H1 (cell line): ENCODE results near the gene CALR. TPM values are rescaled to one million over a fixed set of nuclear protein-coding genes. Genes with fewer than 3 reads are reported as not detected.
"Not testable (repeated sequence)": the region's sequence is repeated elsewhere in the genome, so short reads cannot be mapped to it uniquely, and the experiment has no call there.

Experiments used
- CTCF ChIA-PET: fragments of 300-600 bp; sonication (Branson Sonifier 250); formaldehyde crosslinking; loops from one replicate; lab custom pipeline; 2021; ENCODE audit not compliant: partially characterized antibody; lab: Charles Lee
- POLR2A ChIA-PET: fragments of 300-600 bp; sonication (Branson Sonifier 250); formaldehyde crosslinking; loops from one replicate; lab custom pipeline; 2021; ENCODE audit warnings: inconsistent platforms; ENCODE audit not compliant: partially characterized antibody; lab: Charles Lee
- DNase-seq, 2 experiments: peaks; one replicate each; pipeline versions ENCODE4 v3.0.0 to v3.0.0-alpha.2; 2010 to 2022; ENCODE audit warnings: low spot score in 2 of 2, low read depth in 1 of 2, mixed read lengths in 1 of 2
- FAIRE-seq: peaks from 2 replicates; lab custom pipeline; 2011; peaks lifted over from hg19 to GRCh38; lab: Jason Lieb, UNC
- H2AFZ ChIP-seq: 2 replicates; pipeline ENCODE4 v1.8.1; 2012; ENCODE audit warnings: low read length, inconsistent platforms
- H2AK5ac ChIP-seq: 2 replicates; pipeline ENCODE4 v1.6.1; 2013; ENCODE audit warnings: low read depth, low read length
- H2BK120ac ChIP-seq: replicated peaks from 2 replicates; pipeline ENCODE3; 2013; ENCODE audit warnings: low read depth, low read length, inconsistent platforms
- H2BK12ac ChIP-seq: 2 replicates; pipeline ENCODE4 v1.6.1; 2013; ENCODE audit warnings: low read depth, low read length
- H2BK15ac ChIP-seq: 2 replicates; pipeline ENCODE4 v1.6.1; 2013; ENCODE audit warnings: low read length
- H2BK20ac ChIP-seq: 2 replicates; pipeline ENCODE4 v1.6.1; 2013; ENCODE audit warnings: low read length
- H2BK5ac ChIP-seq: 2 replicates; pipeline ENCODE4 v1.6.1; 2013; ENCODE audit warnings: low read depth, low read length
- H3K14ac ChIP-seq: 2 replicates; pipeline ENCODE4 v1.6.1; 2013; ENCODE audit warnings: inconsistent platforms; ENCODE audit not compliant: insufficient read length
- H3K18ac ChIP-seq: 2 replicates; pipeline ENCODE4 v1.6.1; 2013; ENCODE audit warnings: low read length; ENCODE audit errors: extremely low read depth
- H3K23ac ChIP-seq: 2 replicates; pipeline ENCODE4 v1.6.1; 2013; ENCODE audit warnings: inconsistent platforms; ENCODE audit not compliant: insufficient read length
- H3K23me2 ChIP-seq: 2 replicates; pipeline ENCODE4 v1.6.1; 2013; ENCODE audit warnings: low read depth, low read length
- H3K27ac ChIP-seq: 2 replicates; pipeline ENCODE4 v1.6.1; 2011; ENCODE audit warnings: low read depth, low read length, inconsistent platforms
- H3K27me3 ChIP-seq, 4 experiments: replicated peaks in 1 of 4; 1 replicate in 1 of 4; 2 replicates in 3 of 4; pipeline versions ENCODE4 v1.6.1 to v1.8.1; 2011 to 2013; ENCODE audit warnings: low read length in 3 of 4, mild to moderate bottlenecking in 3 of 4, inconsistent platforms in 2 of 4, mixed read lengths in 2 of 4, moderate library complexity in 1 of 4; ENCODE audit not compliant: control insufficient read depth in 3 of 4, insufficient read depth in 3 of 4; ENCODE audit errors: extremely low read depth in 1 of 4
- H3K36me3 ChIP-seq, 4 experiments: 2 replicates each; pipeline versions ENCODE4 v1.6.1 to v1.8.1; 2011 to 2013; ENCODE audit warnings: mild to moderate bottlenecking in 4 of 4, low read length in 3 of 4, moderate library complexity in 2 of 4, control low read depth in 1 of 4, inconsistent platforms in 1 of 4; ENCODE audit not compliant: insufficient read depth in 4 of 4, control insufficient read depth in 2 of 4
- H3K4ac ChIP-seq: replicated peaks from 2 replicates; pipeline ENCODE3; 2013; ENCODE audit warnings: low read length, low read depth, mixed read lengths, inconsistent platforms; ENCODE audit not compliant: insufficient read length
- H3K4me1 ChIP-seq, 4 experiments: replicated peaks in 1 of 4; 1 replicate in 1 of 4; 2 replicates in 3 of 4; pipeline versions ENCODE4 v1.6.1 to v1.8.1; 2011 to 2013; ENCODE audit warnings: low read length in 3 of 4, inconsistent platforms in 2 of 4, mixed read lengths in 1 of 4; ENCODE audit not compliant: insufficient read depth in 4 of 4, control insufficient read depth in 3 of 4
- H3K4me2 ChIP-seq, 2 experiments: 2 replicates each; pipeline versions ENCODE4 v1.6.1 to v1.8.1; 2011 to 2013; ENCODE audit warnings: low read depth in 2 of 2, low read length in 2 of 2, control low read depth in 1 of 2, inconsistent platforms in 1 of 2, mild to moderate bottlenecking in 1 of 2; ENCODE audit not compliant: insufficient read depth in 1 of 2
- H3K4me3 ChIP-seq, 4 experiments: fragments of 200-600, 300-600 bp in 1 of 4; sonication (generic), shearing (Covaris generic), sonication (Bioruptor Twin) in 1 of 4; 2 replicates each; pipeline versions ENCODE4 v1.5.1 to v1.8.1; 2011 to 2016; ENCODE audit warnings: low read length in 4 of 4, low read depth in 3 of 4, control low read depth in 2 of 4, inconsistent platforms in 2 of 4, mild to moderate bottlenecking in 2 of 4, mixed read lengths in 1 of 4, moderate library complexity in 1 of 4; ENCODE audit not compliant: insufficient read depth in 2 of 4; ENCODE audit errors: extremely low read depth in 1 of 4
- H3K56ac ChIP-seq: replicated peaks from 2 replicates; pipeline ENCODE3; 2013; ENCODE audit warnings: low read depth, mild to moderate bottlenecking, mixed read lengths, low read length, inconsistent platforms; ENCODE audit not compliant: insufficient read length
- H3K79me1 ChIP-seq: 2 replicates; pipeline ENCODE4 v1.6.1; 2013; ENCODE audit warnings: low read depth, low read length, control low read depth
- H3K79me2 ChIP-seq, 2 experiments: 2 replicates each; pipeline versions ENCODE4 v1.6.1 to v1.8.1; 2012 to 2013; ENCODE audit warnings: low read length in 2 of 2, mild to moderate bottlenecking in 2 of 2, inconsistent platforms in 1 of 2; ENCODE audit not compliant: insufficient read depth in 2 of 2, control insufficient read depth in 1 of 2
- H3K9ac ChIP-seq, 4 experiments: replicated peaks in 1 of 4; 1 replicate in 1 of 4; 2 replicates in 3 of 4; pipeline versions ENCODE4 v1.6.1 to v1.8.1; 2011 to 2013; ENCODE audit warnings: low read depth in 3 of 4, low read length in 3 of 4, control low read depth in 2 of 4, mild to moderate bottlenecking in 2 of 4, moderate library complexity in 2 of 4, inconsistent platforms in 1 of 4; ENCODE audit errors: extremely low read depth in 1 of 4
- H3K9me3 ChIP-seq, 2 experiments: 2 replicates each; pipeline versions ENCODE4 v1.6.1 to v1.8.1; 2012 to 2013; ENCODE audit warnings: mild to moderate bottlenecking in 2 of 2, moderate library complexity in 2 of 2, control low read depth in 1 of 2, inconsistent platforms in 1 of 2, low read depth in 1 of 2, low read length in 1 of 2, mixed read lengths in 1 of 2; ENCODE audit not compliant: insufficient read depth in 2 of 2
- H4K20me1 ChIP-seq, 2 experiments: replicated peaks in 1 of 2; 2 replicates each; pipeline versions ENCODE3 to v1.8.1; 2011 to 2013; ENCODE audit warnings: inconsistent platforms in 2 of 2, low read length in 2 of 2, mild to moderate bottlenecking in 1 of 2; ENCODE audit not compliant: insufficient read depth in 2 of 2, control insufficient read depth in 1 of 2
- H4K5ac ChIP-seq: 2 replicates; pipeline ENCODE4 v1.6.1; 2013; ENCODE audit warnings: low read length, low read depth, mixed read lengths, inconsistent platforms; ENCODE audit not compliant: insufficient read length
- H4K8ac ChIP-seq: 2 replicates; pipeline ENCODE4 v1.8.0; 2013; ENCODE audit warnings: mild to moderate bottlenecking, moderate library complexity, low read length, inconsistent platforms; ENCODE audit not compliant: insufficient read depth; ENCODE audit errors: extremely low read depth
- H4K91ac ChIP-seq: replicated peaks from 2 replicates; pipeline ENCODE3; 2013; ENCODE audit warnings: low read length, mixed read lengths, inconsistent platforms; ENCODE audit not compliant: insufficient read length
- EGR1 ChIP-seq: IDR thresholded peaks from 2 replicates; pipeline ENCODE4 v1.6.1; 2011; ENCODE audit warnings: low read depth, low read length, borderline replicate concordance
- GABPA ChIP-seq: IDR thresholded peaks from 2 replicates; pipeline ENCODE4 v1.6.1; 2011; ENCODE audit warnings: mild to moderate bottlenecking, low read length, moderate library complexity, borderline replicate concordance; ENCODE audit not compliant: insufficient read depth
- NRF1 ChIP-seq: IDR thresholded peaks from 2 replicates; pipeline ENCODE4 v1.6.1; 2011; ENCODE audit warnings: mild to moderate bottlenecking, low read depth, low read length, improper control_type of control experiment
- POLR2AphosphoS5 ChIP-seq: IDR thresholded peaks from 2 replicates; pipeline ENCODE4 v1.6.1; 2011; ENCODE audit warnings: low read depth, low read length
- SP1 ChIP-seq: IDR thresholded peaks from 2 replicates; pipeline ENCODE4 v1.6.1; 2011; ENCODE audit warnings: low read depth, low read length
- USF2 ChIP-seq: IDR thresholded peaks from 2 replicates; pipeline ENCODE4 v1.6.1; 2011; ENCODE audit warnings: low read length, improper control_type of control experiment
- WGBS, 2 experiments: shearing (Covaris generic) in 1 of 2; methylation state at CpG; one replicate each; pipeline versions ENCODE4 v1.1.6 to v1.1.7; 2013 to 2015; ENCODE audit warnings: low lambda C conversion rate in 2 of 2, mixed read lengths in 2 of 2, inconsistent platforms in 1 of 2, low coverage in 1 of 2, missing lambda C conversion rate in 1 of 2; ENCODE audit not compliant: insufficient replicate concordance in 2 of 2, insufficient coverage in 1 of 2, insufficient read length in 1 of 2; ENCODE audit errors: extremely low coverage in 1 of 2, missing lambda C conversion rate in 1 of 2; 5-methylcytosine and 5-hydroxymethylcytosine counted together
- polyA plus RNA-seq, 7 experiments: library from polyadenylated mRNA; depleted of rRNA in 3 of 7; stranded (reverse) in 5 of 7; unstranded in 2 of 7; fragments of >200 nt in 5 of 7; fragments of 200-250 nt in 2 of 7; gene quantifications; 1 replicate in 5 of 7; 2 replicates in 1 of 7; 4 replicates in 1 of 7; pipeline versions ENCODE4 v1.2.1 to v1.2.3, GENCODE V29; 2011 to 2013; ENCODE audit warnings: missing spikeins in 2 of 7, mixed read lengths in 2 of 7
- total RNA-seq: library from RNA; stranded (reverse); fragmentation: NEBNext Ultra II Directional; extraction: Animal tissue kit (Norgen Biotek cat#: 25700); gene quantifications from 2 replicates; pipeline ENCODE4 v1.2.1, GENCODE V29; 2021

The CALR gene
- total and polyA plus RNA-seq, 2 of the 8 experiments (the other 6 are each of a cell fraction or from before 2014, with no cell fraction given): 591 to 1,155 TPM

DNA sequence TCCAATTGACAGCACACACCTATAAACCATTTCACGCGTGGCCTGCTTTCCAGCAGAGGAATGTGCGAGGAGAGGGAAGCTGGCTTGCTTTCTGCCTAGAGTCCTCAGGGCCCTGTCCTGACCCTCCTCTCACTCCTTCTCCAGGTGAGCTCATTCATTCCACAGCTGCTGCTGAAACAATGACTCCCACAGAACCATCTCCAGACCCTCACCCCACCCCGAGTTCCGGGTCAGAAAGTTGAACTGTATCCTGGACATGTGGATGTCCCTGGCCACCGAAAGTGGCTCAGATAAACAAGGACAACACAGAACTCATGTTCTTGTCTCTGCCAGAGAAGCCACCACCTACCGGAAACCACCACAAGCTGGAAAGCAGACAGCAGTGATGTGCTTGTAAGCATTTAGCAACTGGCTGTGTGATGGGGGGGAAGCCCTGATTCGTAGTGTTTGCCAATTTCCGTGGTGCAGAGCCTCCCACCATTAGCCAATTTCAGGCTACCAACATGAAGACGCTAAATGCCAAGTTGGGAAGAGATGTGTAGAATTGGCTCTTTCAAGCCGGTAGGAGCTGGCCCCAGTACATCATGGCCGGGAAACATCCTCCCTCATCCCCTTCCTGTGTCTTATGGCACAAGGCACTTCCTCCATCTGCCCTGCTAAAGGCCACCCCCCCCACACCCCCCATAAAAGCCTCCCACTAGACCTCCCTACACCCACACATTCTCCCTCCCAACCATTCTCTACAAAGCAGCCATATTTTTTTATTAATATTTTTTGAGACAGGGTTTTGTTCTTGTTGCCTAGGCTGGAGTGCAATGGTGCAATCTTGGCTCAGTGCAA, 24.3 kb upstream of the CALR start (continued):
- TF ChIP-seq USF2 (no peak), SP1 (no peak), EGR1 (no peak), NRF1 (no peak), GABPA (no peak), POLR2AphosphoS5 (no peak)

DNA sequence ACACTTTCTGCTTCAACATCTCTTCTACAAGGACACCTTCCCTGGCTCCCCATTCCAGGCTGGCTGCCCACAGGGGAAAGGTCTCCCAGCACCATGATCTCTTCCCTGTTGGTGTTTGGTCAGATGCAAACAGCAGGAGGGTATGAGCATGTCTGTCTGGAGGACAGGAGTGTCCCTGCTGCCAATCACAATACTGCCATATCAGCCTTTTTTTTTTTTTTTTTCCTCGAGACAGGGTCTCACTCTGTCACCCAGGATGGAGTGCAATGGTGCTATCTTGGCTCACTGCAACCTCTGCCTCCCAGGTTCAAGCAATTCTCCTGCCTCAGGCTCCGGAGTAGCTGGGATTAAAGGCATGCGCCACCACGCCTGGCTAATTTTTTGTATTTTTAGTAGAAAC, 22.5 kb upstream of the CALR start:
- H4K5ac ChIP-seq, H3K56ac ChIP-seq, H3K79me1 ChIP-seq, H3K4me2 ChIP-seq, CTCF ChIA-PET, H3K4ac ChIP-seq, H3K23ac ChIP-seq, H3K36me3 ChIP-seq, H3K9me3 ChIP-seq, H4K8ac ChIP-seq, FAIRE-seq, H3K18ac ChIP-seq, H4K20me1 ChIP-seq, H2BK5ac ChIP-seq, DNase-seq, H2BK120ac ChIP-seq, H4K91ac ChIP-seq, H3K23me2 ChIP-seq, H3K4me3 ChIP-seq, H2AFZ ChIP-seq, H2AK5ac ChIP-seq, H2BK15ac ChIP-seq, H3K79me2 ChIP-seq, H3K9ac ChIP-seq, H3K27ac ChIP-seq, H3K14ac ChIP-seq, H2BK20ac ChIP-seq: not testable (repeated sequence)
- POLR2A ChIA-PET: interaction anchor here (1.0 to 13.9 kb wide), 6 partner anchors 11 to 36 kb away, joined by 3 to 180 read pairs (median 4); partner anchors contain the start of genes CALR and FARSA
- WGBS, 2 experiments: 93% methylated on average over 3 of the region's 4 CpGs; no CpG with 5 or more reads in 1 of the 2 experiments
- peaks cover 6 to 12% (median 11%) of the 10 kb centered on the region in 4 experiments for H3K27me3 ChIP-seq
- H3K4me1 ChIP-seq: peaks cover 8 to 20% (median 15%) of the 10 kb centered on the region in 4 experiments
- H2BK12ac ChIP-seq: 0 out of 2 replicates have a peak overlapping the region, but pooled peaks have one; percentile 1
